ENCODE data around the gene KRTAP10-11.

DNA sequence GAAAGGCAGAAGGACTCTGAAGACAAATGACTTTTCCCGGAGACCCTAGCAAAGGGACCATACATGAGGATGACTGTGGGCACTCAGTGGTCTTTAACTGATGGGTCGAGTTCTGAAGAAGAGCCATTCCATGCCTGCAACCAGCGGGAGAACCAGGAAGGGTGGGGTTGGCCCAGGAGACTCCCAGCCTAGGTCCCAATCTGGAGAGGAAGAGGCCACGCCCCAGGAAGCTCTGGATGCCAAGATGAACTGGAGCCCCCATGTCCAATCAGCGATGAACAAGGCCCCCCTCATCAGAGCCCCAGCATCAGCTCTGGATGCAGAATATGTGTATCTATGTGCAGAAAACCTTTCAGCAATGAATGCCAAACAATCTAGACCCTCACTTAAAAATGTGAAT, 5.5 kb upstream of the KRTAP10-11 start:
- no peak for TF ChIP-seq EZH2 (IDR thresholded peaks at IDR 0.05)
- no peak for TF ChIP-seq POLR2AphosphoS5 (IDR thresholded peaks at IDR 0.05; ENCODE audit: borderline replicate concordance, low read depth, low read length)
